Activated naive CD8-positive, alpha-beta T cell treated with anti-CD3 and anti-CD28 coated beads, Interleukin-2, amount 50 U/mL, for 16 hours (primary cell): ENCODE measurements around the gene TAS2R16.
"Not testable (repeated sequence)": the region's sequence is repeated elsewhere in the genome, so short reads cannot be mapped to it uniquely, and the experiment has no call there.

Experiments used
- DNase-seq: peaks from one replicate; pipeline ENCODE4 v3.0.0-alpha.2; 2020; ENCODE audit warnings: low read depth, low spot score

TAS2R16 gene

DNA sequence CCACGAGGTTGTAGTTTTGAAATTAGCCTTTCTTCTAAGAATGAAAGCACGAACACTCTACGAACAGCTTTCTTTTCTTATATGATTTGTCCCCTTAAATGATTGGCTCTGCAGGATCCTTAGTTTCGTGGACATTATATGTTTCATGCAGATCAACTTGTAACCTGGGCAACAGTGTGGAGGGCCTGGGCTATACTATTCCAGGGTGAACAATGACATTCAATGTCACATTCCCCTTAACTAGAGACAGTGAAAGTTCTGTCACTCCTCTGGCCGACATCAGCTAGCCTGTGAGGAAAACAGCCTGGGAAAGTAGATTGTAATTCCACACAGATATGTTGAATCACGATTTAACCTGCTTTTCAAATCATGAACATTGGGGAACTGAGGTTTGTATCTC, 23.4 kb downstream of the TAS2R16 start:
- no peak for DNase-seq

DNA sequence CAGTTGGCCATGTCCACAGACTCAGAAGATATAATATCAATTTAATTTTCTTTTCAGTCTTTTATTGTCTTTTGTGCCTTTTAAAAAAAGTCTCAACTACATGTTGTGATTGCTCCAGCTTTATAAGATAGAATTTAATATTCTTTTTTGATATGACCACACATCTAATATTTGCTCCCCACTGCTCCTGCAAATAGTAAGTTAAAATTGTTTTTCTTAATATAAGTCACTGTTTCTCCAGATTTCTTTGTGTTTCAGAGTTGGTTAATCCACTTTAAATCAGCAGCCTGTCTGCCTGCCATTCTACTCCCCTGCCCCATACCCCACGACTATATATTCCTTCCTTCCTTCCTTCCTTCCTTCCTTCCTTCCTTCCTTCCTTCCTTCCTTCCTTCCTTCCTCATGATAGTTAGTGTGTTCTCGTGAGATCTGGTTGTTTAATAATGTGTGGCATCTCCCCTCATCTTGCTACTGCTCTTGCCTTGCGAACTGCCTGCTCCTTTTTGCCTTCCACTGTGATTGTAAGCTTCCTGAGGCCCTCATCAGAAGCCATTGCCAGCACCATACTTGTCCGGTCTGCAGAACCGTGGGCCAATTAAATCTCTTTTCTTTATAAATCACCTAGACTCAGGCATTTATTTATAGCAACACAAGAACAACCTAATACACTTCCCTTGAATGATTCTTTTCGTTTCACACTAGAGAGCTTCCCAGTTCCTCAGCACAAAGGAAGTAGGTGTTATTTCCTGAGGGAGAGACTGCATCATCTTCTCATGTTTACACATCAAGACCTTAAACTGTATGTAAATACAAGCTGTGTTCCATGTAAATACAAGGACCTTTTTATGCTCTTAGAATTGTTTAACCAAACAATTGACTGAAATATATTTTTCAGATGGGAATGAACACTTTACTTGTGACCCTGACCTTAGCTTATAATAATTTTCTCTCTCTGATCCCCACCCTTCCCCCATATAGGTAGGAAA, 24.5 kb downstream of the TAS2R16 start:
- DNase-seq, result no peak

DNA sequence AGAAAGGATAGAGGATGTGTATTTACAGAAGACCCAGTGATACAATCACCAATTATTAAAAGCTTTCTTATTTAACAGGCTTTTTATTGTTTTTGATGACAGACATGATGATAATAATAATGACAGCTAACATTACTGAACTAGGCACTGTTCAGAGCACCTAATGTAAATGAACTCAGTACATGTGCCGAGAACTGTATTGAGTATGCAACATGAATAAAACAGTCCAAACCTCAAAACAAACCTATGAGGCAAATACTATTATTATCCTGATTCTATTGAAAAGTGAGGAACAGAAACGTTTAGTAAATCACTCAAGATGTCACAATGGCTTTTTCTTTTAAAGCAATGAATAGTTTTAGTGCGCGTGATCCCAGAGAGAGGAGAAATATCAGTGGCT, 27.1 kb downstream of the TAS2R16 start:
- no peak for DNase-seq

DNA sequence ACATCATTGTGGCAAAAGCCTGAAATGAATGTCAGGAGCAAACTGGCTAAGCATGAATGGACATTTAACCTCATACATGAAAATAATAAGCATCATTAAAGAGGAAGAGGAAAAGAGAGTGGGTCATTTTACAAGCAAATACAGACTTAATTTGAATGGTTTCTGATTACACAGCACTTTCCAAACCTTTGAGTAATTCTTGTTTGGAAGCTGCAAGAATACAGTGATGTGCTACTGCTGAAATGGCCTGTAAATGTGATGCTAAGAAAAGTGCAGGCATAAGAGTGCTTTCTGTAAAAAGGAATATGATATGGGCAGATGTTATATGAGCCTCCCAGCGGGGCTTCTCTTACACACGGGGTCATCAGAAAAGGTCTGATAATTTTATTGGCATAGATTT, 30.2 kb downstream of the TAS2R16 start:
- no peak for DNase-seq

DNA sequence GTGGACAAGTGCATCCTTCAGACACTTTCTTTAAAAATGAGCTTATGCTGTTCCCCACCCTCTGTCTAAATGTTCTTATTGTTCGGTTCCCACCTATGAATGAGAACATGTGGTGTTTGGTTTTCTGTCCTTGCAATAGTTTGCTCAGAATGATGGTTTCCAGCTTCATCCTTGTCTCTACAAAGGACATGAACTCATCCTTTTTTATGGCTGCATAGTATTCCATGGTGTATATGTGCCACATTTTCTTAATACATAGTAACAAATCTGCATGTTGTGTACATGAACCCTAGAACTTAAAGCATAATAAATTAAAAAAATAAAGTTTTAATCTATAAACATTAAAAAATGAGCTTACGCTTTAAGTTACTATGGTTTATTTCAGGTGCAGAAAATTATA, 41.8 kb downstream of the TAS2R16 start:
- DNase-seq, result not testable (repeated sequence)

DNA sequence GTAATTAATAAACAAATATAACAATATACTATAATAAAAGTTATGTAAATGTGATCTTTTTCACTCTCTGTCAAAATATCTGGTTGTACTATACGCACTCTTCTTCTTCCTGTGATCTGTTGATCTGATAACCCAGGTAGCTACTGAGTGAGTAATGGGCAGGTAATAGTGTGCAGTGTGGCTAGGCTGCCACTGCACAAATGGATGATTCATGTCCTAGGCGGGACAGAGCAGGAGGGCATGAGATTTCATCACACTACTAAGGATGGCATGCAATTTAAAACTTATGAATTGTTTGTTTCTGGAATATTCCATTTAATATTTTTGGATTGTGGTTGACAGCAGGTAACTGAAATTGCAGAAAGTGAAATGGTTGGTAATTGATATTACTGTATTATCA, 44.5 kb downstream of the TAS2R16 start:
- no peak for DNase-seq

DNA sequence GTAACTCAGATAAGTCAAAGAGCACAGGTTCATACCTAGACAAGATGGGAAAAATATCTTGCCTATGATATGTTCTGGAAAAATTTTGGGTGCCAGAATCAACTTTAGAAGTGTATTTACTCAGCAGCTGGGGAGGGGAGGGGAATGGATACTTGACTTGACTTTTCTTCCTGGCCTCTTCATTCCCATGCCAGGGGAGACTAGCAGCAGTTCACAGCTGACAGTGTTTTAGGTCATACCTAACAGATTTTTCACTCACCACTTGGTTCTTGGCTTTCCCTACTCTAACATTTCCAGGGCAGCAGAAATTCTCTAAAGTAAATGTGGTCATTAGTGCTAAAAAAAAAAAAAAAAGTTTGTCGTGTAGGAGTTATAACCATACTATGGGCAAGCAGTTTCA, 46.3 kb downstream of the TAS2R16 start:
- DNase-seq, result no peak
